Cardiac fibroblast (primary cell): ENCODE data around the gene P2RX6.
A peak's percentile ranks its signal among the peaks of the same experiment; 100 is the strongest.

Source experiments
- DNase-seq, 2 donors: peaks; one replicate each; pipeline versions ENCODE4 v3.0.0 to v3.0.0-alpha.2; 2010; ENCODE audit warnings: low read depth in 2 of 2
- H3K4me3 ChIP-seq, 2 donors: replicated peaks in 1 of 2; 1 replicate in 1 of 2; 2 replicates in 1 of 2; pipeline ENCODE4 v1.5.1; 2011; ENCODE audit warnings: low read depth in 2 of 2, low read length in 2 of 2, mild to moderate bottlenecking in 2 of 2, moderate library complexity in 1 of 2
- CTCF ChIP-seq: IDR thresholded peaks from one replicate; pipeline ENCODE4 v1.5.1; 2011; ENCODE audit warnings: low read depth, mild to moderate bottlenecking, low read length, inconsistent platforms

The P2RX6 gene

GRCh38 chr22:20980523-20980922 lies 34.4 kb upstream of the P2RX6 start:
- TF ChIP-seq CTCF: no peak
- H3K4me3 ChIP-seq: no peak overlapping the region
- no peak for DNase-seq

- peak overlapping the region; percentile 87 to 96 for H3K4me3 ChIP-seq
- DNase-seq: no peak
- no peak for TF ChIP-seq CTCF
These were observed 33.8 kb upstream of the P2RX6 start for GRCh38 chr22:20980938-20981722.

GRCh38 chr22:20981787-20982562 lies 33.0 kb upstream of the P2RX6 start, which contains the start of gene LZTR1:
Gene LZTR1, plus strand, starts transcription at chr22:20982297. Its CDS starts 75 bp downstream, at chr22:20982372.
- H3K4me3 ChIP-seq: peak within 1 kb of the TSS; percentile 87 to 96
- TF ChIP-seq CTCF: peak; percentile 72
- peak; percentile 85 to 88 for DNase-seq

GRCh38 chr22:20982563-20982882 lies 32.4 kb upstream of the P2RX6 start:
- no peak for DNase-seq
- TF ChIP-seq CTCF: no peak
- peak overlapping the region; percentile 87 to 96 for H3K4me3 ChIP-seq

- TF ChIP-seq CTCF: no peak
- peak overlapping the region; percentile 87 to 96 for H3K4me3 ChIP-seq
- no peak for DNase-seq
These were observed 31.7 kb upstream of the P2RX6 start for GRCh38 chr22:20983081-20983771.

- no peak overlapping the region for H3K4me3 ChIP-seq
- DNase-seq: no peak
- no peak for TF ChIP-seq CTCF
These were observed 29.2 kb upstream of the P2RX6 start for GRCh38 chr22:20985720-20986119.
